Breast epithelium (tissue), 4 donors: ENCODE data around the gene NRG3. TPM values are rescaled to one million over a fixed set of nuclear protein-coding genes. Genes with fewer than 3 reads are reported as not detected.

Source experiments
- DNase-seq, 2 donors: peaks; one replicate each; pipeline ENCODE4 v3.0.0-alpha.2; 2019; ENCODE audit warnings: low spot score in 2 of 2
- H3K27ac ChIP-seq, 2 donors: fragments of 200-600 bp; sonication (generic) in 1 of 2; one replicate each; pipeline ENCODE4 v1.5.1; 2016 to 2019; ENCODE audit warnings: mild to moderate bottlenecking in 1 of 2
- H3K27me3 ChIP-seq, 2 donors: fragments of 200-600 bp; sonication (generic) in 1 of 2; one replicate each; pipeline versions ENCODE4 v1.5.1 to v1.6.0; 2017 to 2019; ENCODE audit warnings: control low read depth in 1 of 2, mild to moderate bottlenecking in 1 of 2
- H3K36me3 ChIP-seq: fragments of 200-600 bp; one replicate; pipeline ENCODE4 v1.5.1; 2019
- H3K4me1 ChIP-seq, 2 donors: fragments of 200-600 bp; sonication (generic); one replicate each; pipeline ENCODE4 v1.5.1; 2016 to 2019; ENCODE audit warnings: control low read depth in 1 of 2
- H3K4me3 ChIP-seq, 3 donors: fragments of 200-600 bp; sonication (generic); 1 replicate in 2 of 3; 2 replicates in 1 of 3; pipeline ENCODE4 v1.5.1; 2016 to 2019; ENCODE audit warnings: mild to moderate bottlenecking in 3 of 3, moderate library complexity in 2 of 3
- H3K9me3 ChIP-seq, 2 donors: fragments of 200-600 bp; sonication (generic) in 1 of 2; one replicate each; pipeline ENCODE4 v1.5.1; 2016 to 2019; ENCODE audit warnings: control low read depth in 1 of 2
- CTCF ChIP-seq, 3 donors: fragments of 450-650 bp; IDR thresholded peaks; one replicate each; pipeline ENCODE4 v1.5.1; 2016 to 2017; ENCODE audit warnings: antibody characterized with exemption in 3 of 3, mild to moderate bottlenecking in 3 of 3, moderate library complexity in 3 of 3
- POLR2A ChIP-seq: fragments of 450-650 bp; IDR thresholded peaks from one replicate; pipeline ENCODE4 v1.6.1; 2016; ENCODE audit warnings: antibody characterized with exemption, mild to moderate bottlenecking, moderate library complexity
- POLR2AphosphoS5 ChIP-seq, 3 donors: sonication (generic); formaldehyde crosslinking; IDR thresholded peaks; one replicate each; pipeline ENCODE4 v1.6.1; 2017; ENCODE audit warnings: antibody characterized with exemption in 3 of 3
- intact Hi-C: fragments of 100-400 bp; cut with DNase I; formaldehyde crosslinking; loops from one replicate; pipeline ENCODE4 v1.15.1; 2023; ENCODE audit warnings: low total_unique reads
- total RNA-seq, 3 donors: library from RNA; depleted of rRNA; stranded (reverse); fragments of >200 nt; gene quantifications; one replicate each; pipeline ENCODE4 v1.1.0, GENCODE V29; 2016

Gene NRG3
- total RNA-seq, 3 donors from 2014 or later: 0.16 to 0.88 (median 0.33) TPM

GRCh38 chr10:82245157-82245556, 370.2 kb downstream of the NRG3 start:
- Histone ChIP-seq H3K4me3 (no peak overlapping the region), H3K9me3 (peaks cover 0 to 7% of the 10 kb centered on the region in 2 donors), H3K36me3 (no peaks in the 10 kb centered on the region), H3K27me3 (no peaks in the 10 kb centered on the region), H3K27ac (no peak overlapping the region), H3K4me1 (no peaks in the 10 kb centered on the region)
- intact Hi-C loops: no loop called here
- TF ChIP-seq CTCF (IDR thresholded peaks at IDR 0.05) (no peak), POLR2AphosphoS5 (IDR thresholded peaks at IDR 0.05) (no peak), POLR2A (no peak)
- no peak for DNase-seq

- H3K27me3 ChIP-seq: no peaks in the 10 kb centered on the region
- H3K27ac ChIP-seq: no peak overlapping the region
- intact Hi-C loops: no loop called here
- no peaks in the 10 kb centered on the region for H3K4me1 ChIP-seq
- H3K9me3 ChIP-seq: peaks cover 0 to 7% of the 10 kb centered on the region in 2 donors
- no peak overlapping the region for H3K4me3 ChIP-seq
- TF ChIP-seq POLR2A (no peak), CTCF (IDR thresholded peaks at IDR 0.05) (no peak), POLR2AphosphoS5 (IDR thresholded peaks at IDR 0.05) (no peak)
- no peak for DNase-seq
- H3K36me3 ChIP-seq: no peaks in the 10 kb centered on the region
Observed at GRCh38 chr10:82245906-82246560, 371.0 kb downstream of the NRG3 start.

- Histone ChIP-seq H3K4me3 (no peak overlapping the region), H3K36me3 (no peaks in the 10 kb centered on the region), H3K27ac (no peak overlapping the region), H3K9me3 (no peaks in the 10 kb centered on the region), H3K4me1 (no peaks in the 10 kb centered on the region), H3K27me3 (no peaks in the 10 kb centered on the region)
- TF ChIP-seq CTCF (IDR thresholded peaks at IDR 0.05) (no peak), POLR2AphosphoS5 (IDR thresholded peaks at IDR 0.05) (no peak), POLR2A (no peak)
- no peak for DNase-seq
- intact Hi-C loops: no loop called here
Observed at GRCh38 chr10:82249141-82249540, 374.1 kb downstream of the NRG3 start.

GRCh38 chr10:82251222-82251906, 376.4 kb downstream of the NRG3 start:
- no peak for DNase-seq
- Histone ChIP-seq H3K4me1 (no peaks in the 10 kb centered on the region), H3K4me3 (no peak overlapping the region), H3K36me3 (no peaks in the 10 kb centered on the region), H3K27ac (no peak overlapping the region), H3K27me3 (no peaks in the 10 kb centered on the region), H3K9me3 (no peaks in the 10 kb centered on the region)
- no peak for TF ChIP-seq POLR2A
- TF ChIP-seq POLR2AphosphoS5 (IDR thresholded peaks at IDR 0.05): no peak
- no peak for TF ChIP-seq CTCF (IDR thresholded peaks at IDR 0.05)
- intact Hi-C loops: no loop called here

- no peak overlapping the region for H3K27ac ChIP-seq
- no peaks in the 10 kb centered on the region for H3K9me3 ChIP-seq
- no peak for DNase-seq
- TF ChIP-seq CTCF (IDR thresholded peaks at IDR 0.05) (no peak), POLR2A (no peak), POLR2AphosphoS5 (IDR thresholded peaks at IDR 0.05) (no peak)
- intact Hi-C loops: no loop called here
- no peak overlapping the region for H3K4me3 ChIP-seq
- H3K4me1 ChIP-seq: no peaks in the 10 kb centered on the region
- H3K27me3 ChIP-seq: no peaks in the 10 kb centered on the region
- no peaks in the 10 kb centered on the region for H3K36me3 ChIP-seq
Observed at GRCh38 chr10:82252081-82252480, 377.1 kb downstream of the NRG3 start.
